Measurements from ENCODE around the gene SCN4A.

The SCN4A gene

DNA sequence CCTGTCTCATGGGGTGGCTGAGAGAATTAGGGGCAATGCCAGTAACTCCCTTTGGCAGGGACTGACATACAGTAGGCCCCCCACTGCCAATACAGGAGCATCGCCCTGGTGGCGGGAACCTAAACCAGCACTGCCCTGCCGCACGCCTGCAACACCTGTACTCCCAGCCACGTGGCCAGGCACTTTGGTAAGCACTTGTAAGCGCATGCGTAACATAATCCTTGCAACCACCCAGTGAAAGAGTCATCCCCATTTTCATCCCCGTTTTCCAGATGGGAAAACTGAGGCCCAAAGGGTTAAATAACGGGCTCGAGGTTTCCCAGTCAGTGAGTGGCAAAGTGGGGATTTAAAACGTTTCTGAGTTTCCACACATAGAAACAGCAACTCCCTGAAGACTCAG is 17.5 kb downstream of the SCN4A start:
- no peak overlapping the region for H3K27ac ChIP-seq (ENCODE audit: low read depth, low read length)
- no peaks in the 10 kb centered on the region for H3K36me3 ChIP-seq (ENCODE audit: control insufficient read depth, insufficient read depth, low read length)
- no peak overlapping the region for H3K9ac ChIP-seq (ENCODE audit: low read length)
- H3K4me1 ChIP-seq (ENCODE audit: control insufficient read depth, insufficient read depth, low read length) = no peaks in the 10 kb centered on the region
- no peak overlapping the region for H3K4me3 ChIP-seq (ENCODE audit: low read length)
- no peaks in the 10 kb centered on the region for H3K27me3 ChIP-seq (ENCODE audit: control insufficient read depth, insufficient read depth, low read length)

DNA sequence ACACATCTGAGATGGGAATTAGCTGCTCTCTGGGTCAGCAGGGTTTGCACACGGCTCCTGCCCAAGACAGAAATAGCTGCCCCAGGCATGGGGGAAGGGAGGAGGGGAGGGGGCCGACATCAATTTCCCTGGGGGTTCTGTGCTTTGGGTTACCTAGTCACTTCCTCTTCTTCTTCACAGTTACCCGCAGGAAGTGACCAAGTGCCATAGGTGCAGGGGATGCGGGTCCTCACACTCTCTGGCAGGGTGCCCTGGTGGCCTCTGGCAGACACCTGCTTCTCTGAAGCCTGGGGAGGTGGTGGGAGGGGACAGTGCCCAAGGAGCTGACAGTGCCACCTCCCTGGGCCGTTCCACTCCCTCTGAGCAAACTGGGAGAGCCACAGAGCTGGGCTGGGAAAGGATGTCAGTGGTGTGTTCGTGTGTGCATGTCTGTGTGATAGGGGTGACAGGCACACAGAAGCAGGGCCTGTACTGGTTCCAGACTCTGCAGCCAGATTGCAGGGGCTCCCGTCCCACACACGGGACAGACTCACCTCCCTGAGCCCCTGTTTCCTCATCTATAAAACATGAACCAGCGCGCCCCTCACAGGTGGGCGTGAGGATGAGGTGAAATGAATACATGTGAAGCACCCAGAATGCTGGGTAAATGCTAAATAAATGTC is 18.2 kb downstream of the SCN4A start:
- H3K4me3 ChIP-seq (ENCODE audit: low read length) = no peak overlapping the region
- H3K36me3 ChIP-seq (ENCODE audit: control insufficient read depth, insufficient read depth, low read length) = no peaks in the 10 kb centered on the region
- H3K27ac ChIP-seq (ENCODE audit: low read depth, low read length) = no peak overlapping the region
- no peaks in the 10 kb centered on the region for H3K27me3 ChIP-seq (ENCODE audit: control insufficient read depth, insufficient read depth, low read length)
- H3K4me1 ChIP-seq (ENCODE audit: control insufficient read depth, insufficient read depth, low read length) = no peaks in the 10 kb centered on the region
- H3K9ac ChIP-seq (ENCODE audit: low read length) = no peak overlapping the region

DNA sequence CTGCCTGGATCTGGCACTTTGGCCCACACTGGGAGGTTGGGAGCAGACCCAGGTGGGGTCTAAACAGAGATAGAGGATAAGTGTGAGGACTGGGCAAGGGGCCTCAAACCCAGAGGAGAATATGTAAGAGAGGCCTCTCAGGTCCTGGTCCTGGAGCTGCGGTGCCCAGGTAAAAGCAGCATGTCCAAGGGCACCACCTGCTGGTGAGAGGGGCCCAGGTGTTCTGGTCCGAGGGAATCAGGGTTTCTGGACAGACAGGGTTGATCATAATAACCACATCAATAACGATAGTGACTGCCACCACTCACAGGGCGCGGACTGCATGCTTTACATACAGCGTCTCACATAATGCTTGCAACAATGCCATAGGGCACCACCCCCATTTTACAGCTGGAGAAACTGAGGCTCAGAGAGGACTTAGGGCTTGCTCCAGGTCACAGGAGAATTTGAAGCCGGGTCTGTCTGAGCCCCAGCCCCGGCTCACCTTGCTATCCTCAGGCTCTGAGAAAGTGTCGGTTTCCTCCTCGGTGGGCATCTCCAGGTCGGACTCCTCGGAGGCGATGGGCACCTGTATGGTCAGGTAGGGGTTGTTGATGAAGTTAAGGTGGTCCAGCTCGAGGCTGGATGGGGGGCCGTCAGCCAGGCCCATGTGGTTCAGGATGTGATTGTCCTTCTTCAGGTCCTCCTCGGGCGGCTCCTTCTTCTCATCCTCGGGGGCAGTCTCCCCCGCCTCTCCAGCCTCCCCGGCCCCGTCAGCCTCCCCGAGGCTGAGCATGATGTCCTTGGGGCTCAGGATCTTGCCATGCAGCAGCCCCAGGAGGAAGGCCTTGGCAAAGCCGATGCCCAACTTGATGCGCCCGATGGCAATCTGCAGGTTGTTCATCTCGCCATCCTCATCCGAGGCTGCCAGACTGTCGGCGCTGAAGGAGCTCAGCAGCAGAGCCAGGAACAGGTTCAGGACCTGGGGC is 21.5 kb downstream of the SCN4A start:
- no peaks in the 10 kb centered on the region for H3K36me3 ChIP-seq (ENCODE audit: control insufficient read depth, insufficient read depth, low read length)
- no peaks in the 10 kb centered on the region for H3K27me3 ChIP-seq (ENCODE audit: control insufficient read depth, insufficient read depth, low read length)
- no peak overlapping the region for H3K9ac ChIP-seq (ENCODE audit: low read length)
- H3K27ac ChIP-seq (ENCODE audit: low read depth, low read length) = no peak overlapping the region
- no peaks in the 10 kb centered on the region for H3K4me1 ChIP-seq (ENCODE audit: control insufficient read depth, insufficient read depth, low read length)
- H3K4me3 ChIP-seq (ENCODE audit: low read length) = no peak overlapping the region

DNA sequence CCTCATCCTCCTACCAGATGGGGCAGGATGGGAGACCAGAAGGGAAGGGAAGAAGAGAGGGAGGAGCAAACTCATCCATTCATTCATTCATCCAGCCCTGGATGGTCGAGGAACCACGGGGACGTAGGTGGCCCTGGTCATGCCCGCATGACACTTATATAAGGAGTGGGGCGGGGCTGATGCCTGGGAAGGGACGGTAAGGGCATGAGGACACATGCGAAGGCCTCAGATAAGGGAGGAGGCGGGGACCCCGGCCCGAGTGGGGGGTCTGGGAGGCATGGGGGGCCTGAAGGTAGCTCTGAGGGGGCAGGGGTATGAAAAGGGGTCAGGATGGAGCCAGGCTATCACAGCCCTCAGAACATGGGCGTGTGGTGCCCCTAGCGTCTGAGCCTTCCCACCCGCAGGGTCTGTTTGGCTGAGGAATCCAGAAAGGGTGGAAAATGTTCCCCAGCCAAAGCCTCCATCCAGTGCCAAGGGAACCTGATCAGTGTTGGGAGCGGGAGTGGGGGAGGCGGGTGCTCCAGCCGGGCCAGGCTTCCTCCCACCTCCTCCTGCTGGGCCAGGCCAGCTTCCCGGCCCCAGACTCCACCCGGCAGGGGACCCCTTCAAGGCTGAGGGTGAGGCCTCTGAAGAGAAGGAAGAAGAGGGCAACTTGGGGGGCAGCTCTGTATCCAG is 23.0 kb downstream of the SCN4A start:
- H3K9ac ChIP-seq (ENCODE audit: low read length) = no peak overlapping the region
- no peak overlapping the region for H3K27ac ChIP-seq (ENCODE audit: low read depth, low read length)
- H3K4me3 ChIP-seq (ENCODE audit: low read length) = no peak overlapping the region
- H3K4me1 ChIP-seq (ENCODE audit: control insufficient read depth, insufficient read depth, low read length) = no peaks in the 10 kb centered on the region
- no peaks in the 10 kb centered on the region for H3K27me3 ChIP-seq (ENCODE audit: control insufficient read depth, insufficient read depth, low read length)
- H3K36me3 ChIP-seq (ENCODE audit: control insufficient read depth, insufficient read depth, low read length) = no peaks in the 10 kb centered on the region

DNA sequence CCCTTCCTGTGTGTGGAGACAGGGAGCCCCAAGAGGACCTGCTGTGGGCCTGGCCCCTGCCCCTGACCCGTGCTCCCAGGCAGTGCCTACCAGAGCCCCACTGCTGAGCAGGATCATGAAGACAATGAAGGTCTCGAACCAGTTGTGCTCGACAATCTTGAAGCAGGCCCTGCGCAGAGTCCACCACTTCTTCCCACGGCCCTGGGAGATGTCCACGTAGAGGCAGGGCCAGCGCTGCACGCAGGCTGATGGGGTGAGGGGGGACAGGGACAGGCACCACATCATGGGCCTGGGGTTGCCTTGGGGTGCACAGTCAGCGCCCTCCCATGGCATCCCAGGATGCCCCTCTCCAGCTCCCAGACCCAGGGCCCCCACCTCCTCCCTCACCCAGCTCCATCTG is 24.2 kb downstream of the SCN4A start:
- H3K4me3 ChIP-seq (ENCODE audit: low read length) = no peak overlapping the region
- H3K27me3 ChIP-seq (ENCODE audit: control insufficient read depth, insufficient read depth, low read length) = no peaks in the 10 kb centered on the region
- no peaks in the 10 kb centered on the region for H3K36me3 ChIP-seq (ENCODE audit: control insufficient read depth, insufficient read depth, low read length)
- no peak overlapping the region for H3K9ac ChIP-seq (ENCODE audit: low read length)
- no peaks in the 10 kb centered on the region for H3K4me1 ChIP-seq (ENCODE audit: control insufficient read depth, insufficient read depth, low read length)
- no peak overlapping the region for H3K27ac ChIP-seq (ENCODE audit: low read depth, low read length)

DNA sequence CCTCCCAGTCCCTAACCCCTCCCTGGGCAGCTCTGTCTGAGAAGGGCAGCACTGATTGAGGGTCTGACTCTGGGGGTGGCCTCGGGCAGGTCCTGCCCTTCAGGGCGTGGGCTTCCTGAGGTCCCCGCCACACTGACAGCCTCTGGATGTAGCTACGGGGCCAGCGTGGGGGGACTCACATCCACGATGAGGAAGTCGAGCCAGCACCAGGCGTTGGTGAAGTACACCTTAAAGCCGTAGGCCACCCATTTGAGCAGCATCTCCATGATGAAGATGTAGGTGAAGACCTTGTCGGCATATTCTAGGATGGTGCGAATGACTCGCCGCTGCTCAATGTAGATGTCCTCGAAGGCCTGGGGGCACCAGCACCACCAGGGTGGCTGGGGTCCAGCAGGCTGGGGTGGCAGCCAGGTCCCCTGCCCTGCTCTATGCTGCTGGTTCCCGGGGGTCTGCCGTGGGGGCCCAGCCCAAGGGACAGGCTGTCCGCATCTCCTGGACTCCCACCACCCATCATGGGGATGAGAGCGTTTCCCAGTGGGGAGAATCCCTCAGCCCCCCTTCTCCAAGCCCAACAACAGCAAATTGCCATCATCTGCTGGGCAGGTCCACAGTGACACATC is 24.9 kb downstream of the SCN4A start:
- H3K36me3 ChIP-seq (ENCODE audit: control insufficient read depth, insufficient read depth, low read length) = no peaks in the 10 kb centered on the region
- no peaks in the 10 kb centered on the region for H3K27me3 ChIP-seq (ENCODE audit: control insufficient read depth, insufficient read depth, low read length)
- no peak overlapping the region for H3K27ac ChIP-seq (ENCODE audit: low read depth, low read length)
- no peak overlapping the region for H3K9ac ChIP-seq (ENCODE audit: low read length)
- no peaks in the 10 kb centered on the region for H3K4me1 ChIP-seq (ENCODE audit: control insufficient read depth, insufficient read depth, low read length)
- no peak overlapping the region for H3K4me3 ChIP-seq (ENCODE audit: low read length)

DNA sequence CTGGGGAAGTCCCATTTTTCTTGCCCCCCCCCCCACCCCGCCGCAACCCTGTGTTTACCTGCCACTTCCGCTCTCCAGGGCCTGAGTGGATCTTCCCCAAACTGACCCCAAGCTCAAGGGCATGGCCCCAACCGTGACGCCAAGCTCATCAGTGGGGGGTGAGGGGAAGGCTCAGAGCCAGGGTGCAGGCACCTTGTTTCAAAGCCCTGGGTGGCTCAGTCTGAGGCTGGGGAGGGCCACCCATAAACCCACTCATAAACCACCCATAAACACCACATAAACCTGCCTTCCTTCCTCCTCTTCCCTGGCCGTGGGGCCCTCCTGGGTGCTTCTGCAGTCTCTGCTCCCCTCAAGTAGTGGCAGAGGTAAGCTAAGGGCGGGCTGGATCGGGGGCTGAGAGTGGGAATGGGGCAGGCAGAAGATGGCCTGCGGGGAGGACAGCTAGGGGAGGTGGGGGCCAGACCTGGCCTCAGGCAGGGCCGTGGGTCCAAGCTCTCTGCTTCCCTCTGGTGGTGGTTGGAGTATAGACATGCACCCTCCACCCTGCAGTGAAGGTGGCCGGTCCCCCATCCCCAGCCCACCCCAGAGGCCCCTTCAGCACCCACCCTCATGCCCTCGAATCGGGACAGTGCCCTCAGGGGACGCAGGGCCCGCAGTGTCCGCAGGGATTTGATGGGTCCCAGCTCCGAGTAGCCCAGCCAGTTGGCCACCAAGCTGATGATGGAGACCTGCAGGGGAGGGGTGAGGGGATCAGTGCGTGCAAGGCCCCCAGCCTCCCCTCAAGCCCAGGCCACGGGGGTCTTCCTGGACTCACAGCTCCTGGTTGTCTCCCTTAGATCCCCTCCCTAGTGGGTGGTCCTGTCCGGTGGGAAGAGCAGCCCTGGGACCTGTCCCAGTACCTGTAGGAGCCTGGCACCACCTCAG is 26.0 kb downstream of the SCN4A start:
- H3K36me3 ChIP-seq (ENCODE audit: control insufficient read depth, insufficient read depth, low read length) = no peaks in the 10 kb centered on the region
- no peak overlapping the region for H3K27ac ChIP-seq (ENCODE audit: low read depth, low read length)

DNA sequence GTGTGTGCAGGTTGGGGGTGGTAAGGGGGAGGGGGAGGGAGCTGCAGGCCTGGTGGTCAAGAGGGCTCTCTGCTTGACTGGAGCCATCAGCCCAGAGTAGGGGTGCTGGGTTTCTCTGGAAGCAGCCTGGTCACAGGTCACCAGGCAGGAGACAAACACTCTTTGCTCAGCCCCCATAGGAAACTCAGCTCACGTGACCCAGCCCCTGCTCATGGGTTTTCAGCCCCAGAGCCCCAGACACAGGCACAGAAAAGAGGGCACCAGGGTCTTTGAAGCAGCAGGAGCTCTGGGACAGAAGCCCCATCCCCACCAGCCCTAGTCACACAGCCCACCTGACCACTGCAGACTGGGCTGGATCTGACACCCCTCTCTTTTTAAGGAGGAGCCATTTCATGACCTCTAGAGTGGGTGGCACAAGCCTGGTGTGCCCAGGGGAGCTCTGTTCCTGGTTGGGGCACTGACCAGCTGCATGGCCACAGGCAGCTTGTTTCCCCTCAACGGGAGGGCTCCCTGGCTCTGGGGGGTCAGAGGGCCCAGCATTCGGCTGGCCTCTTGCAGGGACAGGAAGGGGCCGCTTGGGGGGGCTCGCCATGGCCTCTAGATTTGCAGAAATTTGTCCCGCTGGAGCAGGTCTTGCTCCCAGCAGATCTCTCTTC is 26.8 kb downstream of the SCN4A start:
- no peak overlapping the region for H3K9ac ChIP-seq (ENCODE audit: low read length)
- no peaks in the 10 kb centered on the region for H3K27me3 ChIP-seq (ENCODE audit: control insufficient read depth, insufficient read depth, low read length)
- no peak overlapping the region for H3K27ac ChIP-seq (ENCODE audit: low read depth, low read length)
- no peaks in the 10 kb centered on the region for H3K36me3 ChIP-seq (ENCODE audit: control insufficient read depth, insufficient read depth, low read length)
- no peaks in the 10 kb centered on the region for H3K4me1 ChIP-seq (ENCODE audit: control insufficient read depth, insufficient read depth, low read length)
- H3K4me3 ChIP-seq (ENCODE audit: low read length) = no peak overlapping the region

More for the DNA sequence above, 26.0 kb downstream of the SCN4A start:
- Histone ChIP-seq H3K4me3 (ENCODE audit: low read length) (peak overlapping the region; percentile 13), H3K9ac (ENCODE audit: low read length) (no peak overlapping the region), H3K27me3 (ENCODE audit: control insufficient read depth, insufficient read depth, low read length) (no peaks in the 10 kb centered on the region), H3K4me1 (ENCODE audit: control insufficient read depth, insufficient read depth, low read length) (no peaks in the 10 kb centered on the region)

DNA sequence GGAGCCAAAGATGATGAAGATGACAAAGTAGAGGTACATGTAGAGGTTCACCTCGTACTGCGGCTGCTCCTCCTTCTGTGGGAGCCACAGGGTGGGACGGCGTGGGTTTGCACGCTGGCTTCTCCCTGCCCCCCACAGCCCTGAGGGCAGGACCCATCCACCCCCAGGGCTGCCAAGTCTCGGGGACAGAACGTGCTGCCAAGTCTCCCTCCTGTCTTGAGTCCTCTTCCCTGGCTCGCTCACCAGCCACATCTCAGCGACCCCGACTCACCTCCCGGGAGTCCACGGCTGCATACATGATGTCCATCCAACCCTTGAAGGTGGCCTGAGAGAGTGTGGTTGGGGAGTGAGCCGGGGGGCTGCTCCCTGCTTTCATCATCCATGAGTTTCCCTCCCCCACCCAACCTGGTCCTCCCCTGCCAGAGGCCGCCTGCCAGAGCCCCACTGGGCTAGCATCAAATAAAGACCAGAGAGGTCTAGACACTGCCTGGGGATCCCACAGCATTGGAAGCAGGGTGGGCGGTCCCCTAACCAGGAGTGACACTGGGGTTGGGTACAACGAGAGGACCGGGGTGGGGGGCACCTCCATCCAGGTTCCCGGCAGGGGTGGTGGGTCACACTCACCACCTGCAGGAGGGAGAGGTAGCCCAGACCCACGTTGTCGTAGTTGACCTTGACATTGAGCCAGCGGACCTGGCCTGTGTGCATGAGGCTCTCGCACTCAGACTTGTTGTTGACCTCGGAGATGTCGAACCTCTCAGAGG is 27.8 kb downstream of the SCN4A start:
- Histone ChIP-seq H3K4me3 (ENCODE audit: low read length) (no peak overlapping the region), H3K27ac (ENCODE audit: low read depth, low read length) (no peak overlapping the region), H3K36me3 (ENCODE audit: control insufficient read depth, insufficient read depth, low read length) (no peaks in the 10 kb centered on the region), H3K27me3 (ENCODE audit: control insufficient read depth, insufficient read depth, low read length) (no peaks in the 10 kb centered on the region), H3K9ac (ENCODE audit: low read length) (no peak overlapping the region), H3K4me1 (ENCODE audit: control insufficient read depth, insufficient read depth, low read length) (no peaks in the 10 kb centered on the region)

DNA sequence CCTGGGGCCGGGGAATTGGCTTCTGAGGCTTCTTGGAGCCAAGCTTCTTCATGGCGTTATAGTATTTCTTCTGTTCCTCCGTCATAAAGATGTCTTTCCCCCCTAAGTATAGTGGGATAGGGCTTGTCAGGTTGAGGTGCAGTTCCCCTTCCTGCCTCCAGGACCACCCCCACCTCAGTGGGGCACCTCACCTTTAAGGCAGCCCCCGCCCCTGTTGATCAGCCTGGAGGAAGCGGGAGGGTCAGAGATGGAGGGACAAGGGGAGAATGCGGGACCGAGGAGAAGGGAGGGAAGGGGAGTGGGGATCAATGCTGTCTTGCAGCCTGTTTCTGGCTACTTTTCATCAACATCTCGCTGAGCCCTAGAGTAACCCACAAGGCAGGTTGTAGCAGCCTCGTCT is 29.0 kb downstream of the SCN4A start:
- H3K36me3 ChIP-seq (ENCODE audit: control insufficient read depth, insufficient read depth, low read length) = no peaks in the 10 kb centered on the region
- no peaks in the 10 kb centered on the region for H3K27me3 ChIP-seq (ENCODE audit: control insufficient read depth, insufficient read depth, low read length)
- H3K27ac ChIP-seq (ENCODE audit: low read depth, low read length) = no peak overlapping the region
- H3K4me3 ChIP-seq (ENCODE audit: low read length) = no peak overlapping the region
- H3K4me1 ChIP-seq (ENCODE audit: control insufficient read depth, insufficient read depth, low read length) = no peaks in the 10 kb centered on the region
- no peak overlapping the region for H3K9ac ChIP-seq (ENCODE audit: low read length)

Measured in rectal smooth muscle tissue (tissue), 1 donor.